CD4-positive, alpha-beta T cell (primary cell): Measurements from ENCODE around the gene FXR2. TPM values are rescaled to one million over a fixed set of nuclear protein-coding genes. Genes with fewer than 3 reads are reported as not detected.

Experiments used
- ATAC-seq: fragments of 200-7000 bp; cut with Tn5 transposase; one replicate; pipeline ENCODE4 v1.10.0; 2022; ENCODE audit warnings: mild to moderate bottlenecking; ENCODE audit not compliant: poor library complexity
- CTCF ChIA-PET: fragments of 350-600 bp; sonication (Branson Sonifier 250); formaldehyde crosslinking; loops from one replicate; lab custom pipeline; 2021; ENCODE audit warnings: antibody characterized with exemption, inconsistent platforms; lab: Charles Lee
- POLR2A ChIA-PET: fragments of 350-600 bp; sonication (Branson Sonifier 250); formaldehyde crosslinking; loops from one replicate; lab custom pipeline; 2021; ENCODE audit warnings: antibody characterized with exemption, inconsistent platforms; lab: Charles Lee
- DNase-seq, 14 experiments: peaks; one replicate each; pipeline ENCODE4 v3.0.0-alpha.2; 2013 to 2020; ENCODE audit warnings: mixed read lengths in 2 of 14
- H3K27ac ChIP-seq, 2 donors: one replicate each; pipeline versions ENCODE4 v1.5.1 to v1.7.0; 2013; ENCODE audit warnings: low read length in 2 of 2, low read depth in 1 of 2, mild to moderate bottlenecking in 1 of 2
- H3K27me3 ChIP-seq, 2 experiments: 1 replicate in 1 of 2; 2 replicates in 1 of 2; pipeline versions ENCODE4 v1.6.1 to v1.7.0; 2013; ENCODE audit warnings: low read length in 2 of 2, control low read depth in 1 of 2, mild to moderate bottlenecking in 1 of 2, moderate library complexity in 1 of 2; ENCODE audit not compliant: insufficient read depth in 2 of 2, control insufficient read depth in 1 of 2
- H3K36me3 ChIP-seq: one replicate; pipeline ENCODE4 v1.6.1; 2013; ENCODE audit warnings: low read length, control low read depth; ENCODE audit not compliant: insufficient read depth
- H3K4me1 ChIP-seq: one replicate; pipeline ENCODE4 v1.6.1; 2013; ENCODE audit warnings: low read length, control low read depth; ENCODE audit not compliant: insufficient read depth
- H3K4me3 ChIP-seq: one replicate; pipeline ENCODE4 v1.5.1; 2013; ENCODE audit warnings: mild to moderate bottlenecking, low read length, moderate library complexity
- H3K9me3 ChIP-seq, 2 experiments: 1 replicate in 1 of 2; 2 replicates in 1 of 2; pipeline versions ENCODE4 v1.6.1 to v1.7.0; 2013; ENCODE audit warnings: low read length in 2 of 2, mild to moderate bottlenecking in 2 of 2, control low read depth in 1 of 2, moderate library complexity in 1 of 2; ENCODE audit not compliant: control insufficient read depth in 1 of 2, insufficient read depth in 1 of 2
- H3K27ac Mint-ChIP-seq: one replicate; pipeline ENCODE4 v1.8.0; 2020; ENCODE audit warnings: mixed read lengths
- H3K27me3 Mint-ChIP-seq: one replicate; pipeline ENCODE4 v1.8.0; 2021; ENCODE audit warnings: mixed read lengths
- H3K36me3 Mint-ChIP-seq: one replicate; pipeline ENCODE4 v1.8.0; 2021; ENCODE audit warnings: low read depth, mixed read lengths
- H3K4me1 Mint-ChIP-seq: one replicate; pipeline ENCODE4 v1.8.0; 2021; ENCODE audit warnings: low read depth, mixed read lengths
- H3K4me3 Mint-ChIP-seq: one replicate; pipeline ENCODE4 v1.8.0; 2020; ENCODE audit warnings: mild to moderate bottlenecking, mixed read lengths
- H3K9me3 Mint-ChIP-seq: one replicate; pipeline ENCODE4 v1.8.0; 2020; ENCODE audit warnings: mixed read lengths
- CTCF ChIP-seq: fragments of 200-600 bp; IDR thresholded peaks from one replicate; pipeline ENCODE4 v1.8.0; 2022; ENCODE audit warnings: antibody characterized with exemption, mild to moderate bottlenecking
- intact Hi-C, 2 experiments: fragments of 100-400 bp; cut with DNase I in 1 of 2; cut with micrococcal nuclease in 1 of 2; formaldehyde crosslinking; loops; one replicate each; pipeline versions ENCODE4 v1.15.1 to v1.9.0; 2023 to 2025; cut with DNase I, micrococcal nuclease
- total RNA-seq, 174 experiments: library from RNA in 2 of 174; stranded (reverse) in 2 of 174; gene quantifications; one replicate each; pipeline ENCODE4 v1.2.3 and lab custom pipeline; 2021 to 2026

The FXR2 gene
- total RNA-seq, 2 experiments from 2014 or later: 20.6 to 22.5 TPM

- H3K9me3 ChIP-seq: no peaks in the 10 kb centered on the region
- CTCF ChIA-PET: interaction anchor here (0.7 to 2.4 kb wide), 5 partner anchors 17 to 58 kb away, joined by 3 to 24 read pairs (median 5); partner anchors contain the start of genes ATP1B2, FXR2, TP53 and WRAP53
- H3K27ac ChIP-seq: no peak overlapping the region
- no peak for TF ChIP-seq CTCF
- Mint-ChIP-seq H3K36me3 (peaks cover 12% of the 10 kb centered on the region), H3K4me3 (no peak overlapping the region), H3K4me1 (peaks cover 14% of the 10 kb centered on the region), H3K27ac (no peak overlapping the region), H3K27me3 (no peaks in the 10 kb centered on the region), H3K9me3 (no peaks in the 10 kb centered on the region)
- H3K4me1 ChIP-seq: peaks cover 15% of the 10 kb centered on the region
- no peaks in the 10 kb centered on the region for H3K36me3 ChIP-seq
- no peak for ATAC-seq
- POLR2A ChIA-PET: interaction anchor here (1.3 to 2.0 kb wide), 4 partner anchors 17 to 56 kb away, joined by 5 to 19 read pairs (median 8); partner anchors contain the start of genes FXR2, TP53 and WRAP53
- intact Hi-C loops: loop anchor here (2.0 to 5.0 kb wide), 2 partner anchors 55 to 56 kb away; partner anchors contain the start of genes TP53 (in 2 of the 2) and WRAP53 (in 1 of the 2)
- H3K27me3 ChIP-seq: no peaks in the 10 kb centered on the region
- no peak overlapping the region for H3K4me3 ChIP-seq
- DNase-seq: no peak
Observed at GRCh38 chr17:7631398-7632380, 17.0 kb upstream of the FXR2 start.

- Mint-ChIP-seq H3K27ac (no peak within 1 kb of the TSS), H3K36me3 (peaks cover 13% of the 10 kb centered on the region), H3K4me1 (peaks cover 20% of the 10 kb centered on the region), H3K9me3 (no peaks in the 10 kb centered on the region), H3K27me3 (no peaks in the 10 kb centered on the region), H3K4me3 (peak within 1 kb of the TSS; percentile 72)
- Histone ChIP-seq H3K27me3 (no peaks in the 10 kb centered on the region), H3K9me3 (no peaks in the 10 kb centered on the region), H3K36me3 (no peaks in the 10 kb centered on the region), H3K27ac (no peak within 1 kb of the TSS), H3K4me1 (peaks cover 21% of the 10 kb centered on the region), H3K4me3 (no peak within 1 kb of the TSS)
- CTCF ChIA-PET: no interaction called here
- TF ChIP-seq CTCF: no peak
- DNase-seq: no peak
- POLR2A ChIA-PET: interaction anchor here (1.4 to 2.0 kb wide), 2 partner anchors 56 to 57 kb away, joined by 7 to 10 read pairs; partner anchors contain the start of gene TP53
- no peak for ATAC-seq
- intact Hi-C loops: loop anchor here in 1 of 2 experiments (5.0 kb wide), 1 partner anchor 57 kb away; the partner anchor contains the start of genes TP53 and WRAP53
Observed at GRCh38 chr17:7629939-7630571, 15.4 kb upstream of the FXR2 start, which contains the start of gene SHBG. SHBG (plus strand) TSS chr17:7630135; CDS start chr17:7630173, 38 bp downstream.
